ENCODE data around the gene FNDC3B.

Gene FNDC3B

GRCh38 chr3:172071780-172072330 is 32.5 kb downstream of the FNDC3B start:
- Histone ChIP-seq H3K27ac (replicated peaks; ENCODE audit: low read length) (no peak overlapping the region), H3K14ac (ENCODE audit: low read length) (no peak overlapping the region)

GRCh38 chr3:172072543-172072942 is 33.2 kb downstream of the FNDC3B start:
- no peak overlapping the region for H2BK12ac ChIP-seq (ENCODE audit: low read length)
- no peak overlapping the region for H4K8ac ChIP-seq (ENCODE audit: low read depth, low read length)
- no peak overlapping the region for H3K23ac ChIP-seq (ENCODE audit: low read depth, low read length, poor library complexity)
- no peak overlapping the region for H2AK5ac ChIP-seq (ENCODE audit: low read depth, low read length)
- no peak overlapping the region for H3K4me2 ChIP-seq (ENCODE audit: insufficient read depth, low read length, poor library complexity, severe bottlenecking)
- H3K4me3 ChIP-seq (ENCODE audit: low read length in 2 of 2) = no peak overlapping the region
- no peak overlapping the region for H2BK120ac ChIP-seq (ENCODE audit: low read depth, low read length)
- H3K4ac ChIP-seq (ENCODE audit: low read length) = no peak overlapping the region
- H2AFZ ChIP-seq (ENCODE audit: low read length) = no peak overlapping the region
- H2BK5ac ChIP-seq (ENCODE audit: low read length) = no peak overlapping the region
- no peak overlapping the region for H3K14ac ChIP-seq (ENCODE audit: low read length)
- no peak for DNase-seq (ENCODE audit: low spot score)
- H3K4me1 ChIP-seq (ENCODE audit: control insufficient read depth in 2 of 2, insufficient read depth in 1 of 2, low read depth in 1 of 2, low read length in 2 of 2) = peaks cover 25 to 39% of the 10 kb centered on the region in 2 donors
- H4K91ac ChIP-seq (ENCODE audit: low read depth, low read length, poor library complexity) = no peak overlapping the region
- peaks cover 0 to 29% of the 10 kb centered on the region in 2 donors for H3K36me3 ChIP-seq (replicated peaks in 1 of 2; ENCODE audit: control insufficient read depth in 2 of 2, insufficient read depth in 2 of 2, low read length in 2 of 2)
- no peaks in the 10 kb centered on the region for H3K79me1 ChIP-seq (ENCODE audit: low read depth, low read length)
- no peak overlapping the region for H2BK15ac ChIP-seq (ENCODE audit: low read length)
- no peak overlapping the region for H3K27ac ChIP-seq (replicated peaks; ENCODE audit: low read length)
- H3K9ac ChIP-seq (ENCODE audit: low read depth, low read length, poor library complexity) = no peak overlapping the region
- no peak overlapping the region for H3K18ac ChIP-seq (ENCODE audit: low read length)
- H3K27me3 ChIP-seq (ENCODE audit: control insufficient read depth in 3 of 3, insufficient read depth in 3 of 3, low read depth in 1 of 3, low read length in 3 of 3) = no peaks in the 10 kb centered on the region
- WGBS, 2 donors (ENCODE audit: extremely low coverage in 2 of 2, insufficient read length in 2 of 2, insufficient replicate concordance in 1 of 2) = no CpG with 5 or more reads among the region's 4 CpGs
- H3K9me3 ChIP-seq (replicated peaks in 1 of 2; ENCODE audit: control insufficient read depth in 2 of 2, insufficient read depth in 1 of 2, low read depth in 1 of 2, low read length in 2 of 2) = no peaks in the 10 kb centered on the region

More at GRCh38 chr3:172071780-172072330, 32.5 kb downstream of the FNDC3B start:
- Histone ChIP-seq H3K23ac (ENCODE audit: low read depth, low read length, poor library complexity) (no peak overlapping the region), H2AFZ (ENCODE audit: low read length) (no peak overlapping the region), H2BK5ac (ENCODE audit: low read length) (no peak overlapping the region), H3K4me3 (ENCODE audit: low read length in 2 of 2) (no peak overlapping the region), H3K9me3 (replicated peaks in 1 of 2; ENCODE audit: control insufficient read depth in 2 of 2, insufficient read depth in 1 of 2, low read depth in 1 of 2, low read length in 2 of 2) (no peaks in the 10 kb centered on the region), H2BK15ac (ENCODE audit: low read length) (no peak overlapping the region), H3K36me3 (replicated peaks in 1 of 2; ENCODE audit: control insufficient read depth in 2 of 2, insufficient read depth in 2 of 2, low read length in 2 of 2) (peaks cover 0 to 31% of the 10 kb centered on the region in 2 donors), H3K4me2 (ENCODE audit: insufficient read depth, low read length, poor library complexity, severe bottlenecking) (no peak overlapping the region), H4K91ac (ENCODE audit: low read depth, low read length, poor library complexity) (no peak overlapping the region), H2AK5ac (ENCODE audit: low read depth, low read length) (no peak overlapping the region), H2BK12ac (ENCODE audit: low read length) (no peak overlapping the region), H3K27me3 (ENCODE audit: control insufficient read depth in 3 of 3, insufficient read depth in 3 of 3, low read depth in 1 of 3, low read length in 3 of 3) (no peaks in the 10 kb centered on the region), H3K4me1 (ENCODE audit: control insufficient read depth in 2 of 2, insufficient read depth in 1 of 2, low read depth in 1 of 2, low read length in 2 of 2) (peaks cover 25 to 32% of the 10 kb centered on the region in 2 donors), H2BK120ac (ENCODE audit: low read depth, low read length) (no peak overlapping the region), H3K79me1 (ENCODE audit: low read depth, low read length) (no peaks in the 10 kb centered on the region), H4K8ac (ENCODE audit: low read depth, low read length) (no peak overlapping the region), H3K4ac (ENCODE audit: low read length) (no peak overlapping the region), H3K18ac (ENCODE audit: low read length) (no peak overlapping the region), H3K9ac (ENCODE audit: low read depth, low read length, poor library complexity) (no peak overlapping the region)
- no peak for DNase-seq (ENCODE audit: low spot score)
- no CpG with 5 or more reads among the region's 8 CpGs for WGBS, 2 donors (ENCODE audit: extremely low coverage in 2 of 2, insufficient read length in 2 of 2, insufficient replicate concordance in 1 of 2)

DNA sequence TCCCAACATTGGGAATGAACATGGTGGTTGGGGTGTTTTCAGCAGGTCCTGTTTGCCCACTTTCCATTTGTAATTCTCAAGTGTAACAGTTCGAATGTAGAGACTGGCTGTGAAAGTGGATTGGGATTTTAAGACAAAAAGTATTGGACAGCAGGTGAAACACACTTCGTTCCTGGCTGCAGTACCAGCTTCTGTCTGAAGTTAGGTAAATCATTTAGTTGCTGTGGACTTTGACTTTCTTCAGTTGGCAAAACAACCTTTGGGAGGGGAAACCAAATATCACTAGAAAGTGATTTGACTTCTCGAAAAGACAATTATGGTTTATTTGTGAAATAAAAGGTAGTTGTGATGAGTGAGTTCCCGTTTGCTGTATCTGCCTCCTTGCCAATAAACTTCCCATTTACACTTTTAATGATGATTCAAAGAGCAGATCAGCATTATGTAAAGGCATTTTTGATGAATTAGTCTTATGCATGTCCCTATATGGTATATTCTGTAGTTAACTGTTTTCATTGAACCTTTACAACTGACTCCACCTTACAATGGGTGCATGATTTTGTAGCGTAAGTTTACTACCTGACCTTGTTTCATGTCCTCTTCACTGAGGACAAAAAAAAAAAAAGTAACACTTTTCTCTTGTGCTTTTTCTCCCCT is 34.0 kb downstream of the FNDC3B start:
- Histone ChIP-seq H4K91ac (ENCODE audit: low read depth, low read length, poor library complexity) (no peak overlapping the region), H3K4me1 (ENCODE audit: control insufficient read depth in 2 of 2, insufficient read depth in 1 of 2, low read depth in 1 of 2, low read length in 2 of 2) (peaks cover 21 to 40% of the 10 kb centered on the region in 2 donors), H3K14ac (ENCODE audit: low read length) (no peak overlapping the region), H2AFZ (ENCODE audit: low read length) (no peak overlapping the region), H3K4me2 (ENCODE audit: insufficient read depth, low read length, poor library complexity, severe bottlenecking) (no peak overlapping the region), H3K4me3 (ENCODE audit: low read length in 2 of 2) (no peak overlapping the region), H3K4ac (ENCODE audit: low read length) (no peak overlapping the region), H2AK5ac (ENCODE audit: low read depth, low read length) (no peak overlapping the region), H3K9me3 (replicated peaks in 1 of 2; ENCODE audit: control insufficient read depth in 2 of 2, insufficient read depth in 1 of 2, low read depth in 1 of 2, low read length in 2 of 2) (no peaks in the 10 kb centered on the region), H2BK120ac (ENCODE audit: low read depth, low read length) (no peak overlapping the region), H3K27me3 (ENCODE audit: control insufficient read depth in 3 of 3, insufficient read depth in 3 of 3, low read depth in 1 of 3, low read length in 3 of 3) (no peaks in the 10 kb centered on the region), H3K36me3 (replicated peaks in 1 of 2; ENCODE audit: control insufficient read depth in 2 of 2, insufficient read depth in 2 of 2, low read length in 2 of 2) (peaks cover 0 to 26% of the 10 kb centered on the region in 2 donors), H4K8ac (ENCODE audit: low read depth, low read length) (no peak overlapping the region), H3K27ac (replicated peaks; ENCODE audit: low read length) (no peak overlapping the region), H3K23ac (ENCODE audit: low read depth, low read length, poor library complexity) (no peak overlapping the region), H3K9ac (ENCODE audit: low read depth, low read length, poor library complexity) (no peak overlapping the region), H2BK15ac (ENCODE audit: low read length) (no peak overlapping the region), H3K79me1 (ENCODE audit: low read depth, low read length) (no peaks in the 10 kb centered on the region), H2BK5ac (ENCODE audit: low read length) (no peak overlapping the region), H3K18ac (ENCODE audit: low read length) (no peak overlapping the region), H2BK12ac (ENCODE audit: low read length) (no peak overlapping the region)
- no CpG with 5 or more reads among the region's 5 CpGs for WGBS, 2 donors (ENCODE audit: extremely low coverage in 2 of 2, insufficient read length in 2 of 2, insufficient replicate concordance in 1 of 2)
- no peak for DNase-seq (ENCODE audit: low spot score)

DNA sequence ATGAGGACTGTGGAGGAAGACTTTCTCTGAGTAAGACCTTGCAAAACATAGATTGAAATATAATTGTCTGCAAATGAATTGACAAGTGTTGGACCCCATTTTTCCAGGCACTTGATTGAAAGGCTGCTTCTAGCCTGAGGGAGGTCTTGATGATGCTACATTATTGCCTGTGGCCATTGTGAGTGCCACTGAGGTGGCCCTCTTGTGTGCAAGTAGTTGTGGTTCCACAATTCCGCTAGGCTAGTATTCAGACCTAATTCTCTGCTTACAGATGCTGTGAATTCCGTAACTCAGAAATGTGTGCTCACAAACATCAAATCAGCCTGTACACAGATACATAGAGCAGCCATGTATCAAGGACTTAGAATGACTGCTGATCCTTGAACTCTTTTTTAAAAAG is 34.7 kb downstream of the FNDC3B start:
- Histone ChIP-seq H3K4me2 (ENCODE audit: insufficient read depth, low read length, poor library complexity, severe bottlenecking) (no peak overlapping the region), H3K27me3 (ENCODE audit: control insufficient read depth in 3 of 3, insufficient read depth in 3 of 3, low read depth in 1 of 3, low read length in 3 of 3) (no peaks in the 10 kb centered on the region), H2BK5ac (ENCODE audit: low read length) (no peak overlapping the region), H3K36me3 (replicated peaks in 1 of 2; ENCODE audit: control insufficient read depth in 2 of 2, insufficient read depth in 2 of 2, low read length in 2 of 2) (peaks cover 3 to 32% of the 10 kb centered on the region in 2 donors), H3K18ac (ENCODE audit: low read length) (no peak overlapping the region), H3K27ac (replicated peaks; ENCODE audit: low read length) (no peak overlapping the region), H4K91ac (ENCODE audit: low read depth, low read length, poor library complexity) (no peak overlapping the region), H4K8ac (ENCODE audit: low read depth, low read length) (no peak overlapping the region), H3K4me1 (ENCODE audit: control insufficient read depth in 2 of 2, insufficient read depth in 1 of 2, low read depth in 1 of 2, low read length in 2 of 2) (peaks cover 17 to 36% of the 10 kb centered on the region in 2 donors), H2BK12ac (ENCODE audit: low read length) (no peak overlapping the region), H3K23ac (ENCODE audit: low read depth, low read length, poor library complexity) (no peak overlapping the region), H3K9me3 (replicated peaks in 1 of 2; ENCODE audit: control insufficient read depth in 2 of 2, insufficient read depth in 1 of 2, low read depth in 1 of 2, low read length in 2 of 2) (peaks cover 0 to 3% of the 10 kb centered on the region in 2 donors), H2BK120ac (ENCODE audit: low read depth, low read length) (no peak overlapping the region), H2AK5ac (ENCODE audit: low read depth, low read length) (no peak overlapping the region), H2BK15ac (ENCODE audit: low read length) (no peak overlapping the region), H3K9ac (ENCODE audit: low read depth, low read length, poor library complexity) (no peak overlapping the region), H3K79me1 (ENCODE audit: low read depth, low read length) (no peaks in the 10 kb centered on the region), H3K4me3 (ENCODE audit: low read length in 2 of 2) (no peak overlapping the region), H3K14ac (ENCODE audit: low read length) (no peak overlapping the region), H3K4ac (ENCODE audit: low read length) (no peak overlapping the region), H2AFZ (ENCODE audit: low read length) (no peak overlapping the region)
- WGBS, 2 donors (ENCODE audit: extremely low coverage in 2 of 2, insufficient read length in 2 of 2, insufficient replicate concordance in 1 of 2) = no CpG with 5 or more reads among the region's 2 CpGs
- no peak for DNase-seq (ENCODE audit: low spot score)
